Erythroblast (primary cell): ENCODE data around the gene ARHGAP30.
A peak's percentile ranks its signal among the peaks of the same experiment; 100 is the strongest.

Experiments
- DNase-seq, 2 experiments: peaks; one replicate each; lab custom pipeline; 2025; lab: John Stamatoyannopoulos, UW
- GATA1 ChIP-seq: IDR thresholded peaks from 2 replicates; pipeline ENCODE4 v1.6.1; 2011; ENCODE audit warnings: low read depth, mild to moderate bottlenecking, control low read depth, low read length, moderate library complexity
- POLR2A ChIP-seq: IDR thresholded peaks from 2 replicates; pipeline ENCODE4 v1.6.1; 2011; ENCODE audit warnings: mild to moderate bottlenecking, low read length

ARHGAP30 gene

GRCh38 chr1:161085165-161085564 is 15.5 kb upstream of the ARHGAP30 start:
- no peak for DNase-seq
- TF ChIP-seq POLR2A, result no peak
- no peak for TF ChIP-seq GATA1

- DNase-seq, result no peak
Observed at GRCh38 chr1:161084597-161084988, 14.9 kb upstream of the ARHGAP30 start.

GRCh38 chr1:161083748-161084596 is 14.3 kb upstream of the ARHGAP30 start:
- peak; percentile 58 to 65 for DNase-seq
- TF ChIP-seq POLR2A, result no peak
- no peak for TF ChIP-seq GATA1

More at GRCh38 chr1:161084597-161084988, 14.9 kb upstream of the ARHGAP30 start:
- TF ChIP-seq GATA1 (no peak), POLR2A (no peak)

- no peak for TF ChIP-seq POLR2A
- TF ChIP-seq GATA1, result no peak
- DNase-seq, result peak; percentile 71 to 89
Observed at GRCh38 chr1:161082996-161083747, 13.5 kb upstream of the ARHGAP30 start.

GRCh38 chr1:161082483-161082882 is 12.8 kb upstream of the ARHGAP30 start:
- no peak for DNase-seq
- TF ChIP-seq GATA1 (no peak), POLR2A (no peak)

- TF ChIP-seq POLR2A (no peak), GATA1 (no peak)
- no peak for DNase-seq
Observed at GRCh38 chr1:161081519-161081918, 11.8 kb upstream of the ARHGAP30 start.

- DNase-seq, result no peak
- TF ChIP-seq POLR2A (no peak), GATA1 (no peak)
Observed at GRCh38 chr1:161080441-161081405, 11.0 kb upstream of the ARHGAP30 start.

- no peak for DNase-seq
- no peak for TF ChIP-seq GATA1
- no peak for TF ChIP-seq POLR2A
Observed at GRCh38 chr1:161079436-161080110, 9.9 kb upstream of the ARHGAP30 start.

GRCh38 chr1:161077426-161077825 is 7.7 kb upstream of the ARHGAP30 start:
- DNase-seq, result no peak

GRCh38 chr1:161076410-161076809 is 6.7 kb upstream of the ARHGAP30 start:
- TF ChIP-seq POLR2A (no peak), GATA1 (no peak)
- DNase-seq, result no peak

More at GRCh38 chr1:161077426-161077825, 7.7 kb upstream of the ARHGAP30 start:
- TF ChIP-seq GATA1 (no peak), POLR2A (no peak)

GRCh38 chr1:161074676-161075368 is 5.1 kb upstream of the ARHGAP30 start:
- peak in 1 of 2 experiments; percentile 50 for DNase-seq
- TF ChIP-seq GATA1 (no peak), POLR2A (no peak)
